Activated CD4-positive, alpha-beta T cell treated with anti-CD3 and anti-CD28 coated beads, Interleukin-2, amount 50 U/mL, for 1 hour (primary cell): Measurements from ENCODE around the gene DYNC1I2.

Experiments
- DNase-seq: peaks from one replicate; pipeline ENCODE4 v3.0.0-alpha.2; 2020

DYNC1I2 gene

DNA sequence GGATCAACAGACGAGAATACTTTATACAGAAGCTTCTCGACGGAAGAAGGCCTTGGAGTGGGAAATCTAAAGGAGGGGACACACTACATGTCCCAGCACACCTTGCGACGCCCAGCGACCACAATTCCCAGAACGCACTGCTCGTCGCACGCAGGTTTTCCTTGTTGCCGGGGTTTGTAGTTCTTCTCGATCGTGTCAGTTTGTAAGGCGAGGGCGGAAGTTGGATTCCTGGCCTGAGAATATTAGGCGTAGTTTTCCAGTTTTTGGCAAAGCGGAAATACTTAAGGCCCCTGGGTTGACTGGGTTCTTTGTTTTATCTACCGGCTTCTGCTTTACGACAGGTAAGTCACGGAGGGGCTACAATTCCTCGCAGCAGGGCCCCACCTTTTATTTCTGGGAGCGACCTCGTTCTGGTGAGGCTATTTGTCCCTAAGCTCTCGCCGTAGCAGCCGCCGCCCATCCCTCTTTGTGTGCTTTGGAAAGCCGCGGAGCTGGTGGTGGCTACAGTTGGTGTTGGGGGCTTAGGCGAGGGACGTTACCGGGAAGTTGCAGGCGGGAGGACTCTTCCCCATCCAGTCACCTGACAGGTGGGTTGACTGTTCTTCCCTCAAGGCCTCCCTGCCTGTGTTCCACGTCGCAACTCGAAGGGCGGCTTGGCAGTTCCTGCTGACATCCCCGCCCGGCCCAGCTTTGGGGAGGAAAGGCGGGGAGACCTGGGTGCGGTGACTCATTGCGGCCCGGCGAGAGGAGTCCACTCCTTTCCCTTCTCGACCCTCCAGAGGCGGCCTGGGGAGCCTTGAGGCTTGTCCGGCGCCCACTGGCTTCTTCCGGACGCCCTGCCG, at the start of gene DYNC1I2:
TSS of gene DYNC1I2 (plus strand) at position 183 of the 842 bp plus-strand sequence. CDS start 2,687 bp downstream, outside the sequence.
- peak; percentile 61 for DNase-seq

DNA sequence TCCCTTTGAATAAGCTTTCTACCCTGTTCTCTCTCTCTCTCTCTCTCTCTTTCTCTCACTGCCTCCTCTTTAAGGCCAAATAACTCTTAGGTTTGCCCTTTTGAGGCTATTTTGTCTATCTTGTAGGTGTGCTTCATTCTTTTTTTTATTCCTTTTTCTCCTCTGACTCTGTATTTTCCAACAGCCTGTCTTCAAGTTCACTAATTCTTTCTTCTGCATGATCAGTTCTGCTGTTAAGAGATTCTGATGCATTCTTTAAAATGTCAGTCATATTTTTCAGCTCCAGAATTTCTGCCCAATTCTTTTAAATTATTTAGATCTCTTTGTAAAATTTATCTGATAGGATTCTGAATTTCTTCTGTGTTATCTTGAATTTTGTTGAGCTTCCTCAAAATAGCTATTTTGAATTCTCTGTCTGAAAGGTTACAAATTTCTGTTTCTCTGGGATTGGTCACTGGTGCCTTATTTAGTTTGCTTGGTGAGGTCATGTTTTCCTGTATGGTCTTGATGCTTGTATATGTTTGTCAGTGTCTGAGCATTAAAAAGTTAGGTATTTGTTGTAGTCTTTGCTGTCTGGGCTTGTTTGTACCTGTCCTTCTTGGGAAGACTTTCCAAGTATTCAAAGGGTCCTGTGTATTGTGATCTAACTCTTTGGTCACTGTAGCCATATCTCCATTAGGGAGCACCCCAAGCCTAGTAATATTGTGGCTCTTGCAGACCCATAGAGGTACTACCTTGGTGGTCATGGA, 35.4 kb upstream of the DYNC1I2 start:
- DNase-seq = no peak

DNA sequence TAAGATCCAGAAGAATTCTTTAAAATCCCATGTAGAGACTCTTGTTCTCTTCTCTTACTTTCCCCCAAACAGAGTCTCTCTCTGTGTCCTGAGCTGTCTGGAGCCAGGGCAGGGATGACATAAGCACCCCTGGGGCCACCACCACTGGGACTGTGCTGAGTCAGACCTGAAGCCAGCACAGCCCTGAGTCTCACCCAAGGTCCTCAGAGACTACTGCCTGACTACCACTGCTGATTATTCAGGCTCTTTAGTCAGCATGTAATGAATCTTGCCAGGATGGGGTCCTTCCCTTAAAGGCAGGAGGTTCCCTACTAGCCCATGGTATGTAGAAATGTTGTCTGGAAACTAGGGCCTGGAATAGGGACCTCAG, 34.9 kb upstream of the DYNC1I2 start:
- no peak for DNase-seq

DNA sequence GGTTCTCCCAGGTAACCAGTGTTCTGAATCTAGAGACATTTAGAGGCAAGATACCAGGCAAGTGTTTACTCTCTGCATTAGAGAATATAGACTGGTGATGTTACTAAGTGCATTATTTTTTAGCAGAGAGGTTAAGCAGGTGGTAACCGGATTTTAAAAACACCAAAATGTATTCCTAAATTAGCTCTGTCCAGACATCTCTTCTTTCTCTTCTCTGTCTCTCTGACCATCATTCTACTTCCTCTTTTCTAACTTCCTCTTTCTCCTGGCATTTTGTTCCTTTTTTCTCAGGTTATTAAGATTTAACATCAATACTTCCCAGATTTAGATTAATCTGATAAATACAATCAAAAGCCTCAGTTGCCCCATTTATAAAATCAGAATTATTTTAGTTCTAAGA, 31.7 kb upstream of the DYNC1I2 start:
- no peak for DNase-seq

DNA sequence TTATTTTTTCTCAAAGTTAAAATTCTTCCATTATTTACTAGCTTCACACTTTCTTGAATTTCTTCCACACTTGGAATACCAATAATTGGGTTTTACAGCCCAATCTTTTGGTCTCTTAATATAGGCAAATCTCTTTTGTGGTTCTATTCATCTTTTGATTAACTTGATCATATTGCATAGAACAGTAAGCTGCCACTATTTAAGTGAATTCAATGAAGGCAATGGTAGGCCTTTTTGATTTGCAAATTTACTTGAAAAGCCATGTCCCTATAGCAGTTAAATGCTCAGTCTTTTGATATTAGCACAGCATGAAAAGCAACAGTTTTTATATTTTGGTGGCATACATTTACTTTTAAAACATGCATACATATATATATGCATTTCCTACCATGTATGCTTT, 20.2 kb upstream of the DYNC1I2 start:
- DNase-seq = no peak

DNA sequence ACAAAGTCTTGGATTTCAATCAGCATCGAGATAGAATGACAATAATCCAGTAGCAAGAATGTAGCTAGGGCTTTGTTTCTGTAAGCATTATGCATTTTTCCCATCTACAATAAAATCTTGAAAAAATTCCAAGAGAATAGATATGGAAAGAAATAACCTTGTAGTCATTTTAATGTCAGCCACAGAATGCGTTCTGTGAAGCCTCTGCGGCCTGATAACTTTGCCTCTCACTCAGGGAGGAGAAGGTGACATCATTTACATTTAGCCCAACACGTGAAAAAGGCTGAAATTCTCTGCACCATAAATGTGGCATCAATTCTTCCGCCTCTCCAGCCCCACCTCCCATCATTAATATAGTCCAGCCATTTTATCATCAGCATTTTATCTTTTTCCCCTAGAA, 19.1 kb upstream of the DYNC1I2 start:
- DNase-seq = no peak

DNA sequence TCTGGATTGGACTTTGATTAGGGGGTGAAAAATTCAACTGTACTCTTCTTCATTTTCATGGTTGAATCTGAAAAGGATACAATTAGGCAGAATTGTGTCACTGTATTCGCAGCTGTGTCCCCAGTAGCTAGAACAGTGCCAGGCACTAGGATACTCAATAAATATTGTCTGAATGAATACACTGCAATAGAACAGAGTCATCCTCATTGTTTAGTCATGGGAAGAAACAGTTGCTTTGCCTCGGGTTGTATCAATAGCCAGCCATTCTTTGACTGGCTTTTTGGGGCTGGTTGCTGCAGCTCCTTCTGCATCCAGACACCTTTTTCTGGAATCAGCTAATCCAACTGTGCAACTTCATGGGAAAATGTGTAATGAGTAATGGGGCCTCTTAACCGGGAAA, 18.1 kb upstream of the DYNC1I2 start:
- no peak for DNase-seq

DNA sequence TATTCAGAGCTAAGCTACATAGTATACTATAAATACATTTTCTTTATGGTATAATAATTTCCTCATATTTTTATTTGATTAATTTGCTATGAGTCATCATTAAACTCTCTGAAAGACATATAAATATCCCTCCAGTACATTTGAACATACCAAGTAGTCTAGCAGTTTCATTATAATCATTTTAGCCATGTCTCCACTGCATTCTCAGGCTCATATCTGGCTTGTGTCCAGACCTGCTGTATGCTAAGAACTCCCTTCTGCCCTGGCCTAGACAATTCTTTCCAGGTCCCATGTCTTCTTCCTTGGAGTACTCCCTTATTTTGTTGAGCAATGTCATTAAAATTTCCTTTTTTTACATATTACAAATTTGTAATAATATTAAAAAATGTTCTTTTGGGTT, 16.6 kb upstream of the DYNC1I2 start:
- DNase-seq = no peak

DNA sequence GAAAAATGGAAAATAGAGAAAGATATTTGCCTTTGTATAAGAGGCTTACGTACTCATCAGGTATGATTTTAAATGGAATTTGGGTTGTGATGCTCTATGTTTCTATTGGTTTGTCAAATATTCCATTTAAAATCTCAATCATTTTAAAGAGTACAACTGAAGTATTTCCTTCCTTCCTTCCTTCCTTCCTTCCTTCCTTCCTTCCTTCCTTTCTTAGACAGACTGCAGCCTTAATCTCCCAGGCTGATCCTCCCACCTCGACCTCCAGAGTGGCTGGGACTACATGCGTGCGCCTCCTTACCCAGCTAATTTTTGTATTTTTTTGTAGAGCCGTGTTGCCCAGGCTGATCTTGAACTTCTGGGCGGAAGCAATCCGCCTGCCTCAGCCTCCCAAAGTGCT, 15.4 kb upstream of the DYNC1I2 start:
- no peak for DNase-seq

DNA sequence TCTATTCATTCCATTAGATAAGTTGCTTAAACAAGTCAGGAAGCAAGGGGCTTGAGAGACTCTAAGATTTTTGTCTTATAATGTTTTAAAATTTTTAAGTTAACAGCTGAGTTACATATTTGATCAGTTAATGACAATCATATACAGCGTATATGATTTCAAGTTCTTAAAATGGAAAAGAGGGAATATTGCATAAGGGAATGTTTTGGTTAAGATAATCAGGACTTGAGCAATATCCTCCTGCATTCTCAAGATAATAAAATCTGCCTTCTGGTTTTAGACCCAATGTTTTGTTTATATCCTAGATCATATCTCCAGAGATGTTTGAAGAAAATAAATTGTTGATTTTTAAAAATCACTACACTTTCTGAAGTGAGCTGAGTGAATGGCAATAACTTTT, 13.4 kb upstream of the DYNC1I2 start:
- no peak for DNase-seq

DNA sequence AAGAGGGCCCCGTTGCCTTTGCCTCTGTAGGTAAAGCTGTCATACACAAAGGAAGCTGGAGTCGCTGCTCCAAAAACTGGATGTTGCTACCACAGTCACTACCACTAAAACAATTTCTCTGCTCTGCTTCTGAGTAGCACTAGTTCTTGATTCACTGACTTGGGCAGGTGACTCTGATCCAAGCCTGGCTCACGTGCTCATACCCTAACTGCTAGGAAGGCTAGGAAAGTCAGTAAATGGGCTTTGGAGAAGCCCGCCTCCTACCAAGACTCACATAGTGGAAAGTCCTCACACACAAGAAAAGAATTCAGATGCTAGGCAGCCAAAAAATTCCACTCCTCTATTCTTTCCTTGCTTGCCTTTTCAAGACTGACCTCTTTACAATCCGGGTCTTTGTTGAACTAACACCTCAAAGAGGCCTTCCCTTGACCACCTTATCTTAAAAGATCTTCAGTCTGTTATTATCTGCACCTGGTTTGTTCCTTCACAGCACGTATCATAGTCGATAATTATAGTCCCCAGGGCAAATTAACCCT, 11.4 kb upstream of the DYNC1I2 start:
- no peak for DNase-seq

DNA sequence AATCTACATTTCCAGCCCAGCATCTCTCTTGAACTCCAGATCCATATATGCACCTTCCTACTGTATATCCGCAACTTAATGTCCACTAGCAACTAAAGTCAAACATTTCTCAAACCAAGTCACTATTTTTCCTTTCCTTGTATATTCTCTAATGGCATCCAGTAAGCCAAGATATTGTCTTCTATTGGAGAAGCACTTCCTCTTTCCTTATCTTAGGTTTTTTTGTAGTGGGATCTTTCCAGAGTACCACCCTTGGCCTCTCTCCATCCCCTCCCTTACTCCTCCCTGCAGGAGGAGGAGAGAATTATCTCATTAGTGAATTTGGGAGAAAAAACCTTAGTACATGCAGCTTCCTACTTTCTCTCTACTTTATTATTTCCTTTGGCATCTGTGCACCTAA, 8.7 kb upstream of the DYNC1I2 start:
- DNase-seq = no peak

DNA sequence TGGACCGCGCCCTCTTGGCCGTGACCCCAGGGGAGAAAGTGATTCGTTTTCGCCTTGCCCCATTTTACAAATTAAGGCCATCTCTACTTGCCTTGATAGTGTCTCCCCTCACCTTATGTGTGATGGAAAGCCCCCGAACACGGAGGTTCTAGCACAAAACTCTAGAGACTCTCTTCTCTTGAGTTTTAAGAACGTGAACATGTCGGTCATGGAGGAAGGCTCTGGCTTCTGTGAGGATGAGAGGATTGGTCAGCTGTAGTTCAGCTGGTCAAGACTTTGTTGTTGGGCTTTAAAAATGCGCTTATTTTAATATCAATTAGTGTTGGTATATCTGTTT, 828 bp downstream of the DYNC1I2 start:
- no peak for DNase-seq

DNA sequence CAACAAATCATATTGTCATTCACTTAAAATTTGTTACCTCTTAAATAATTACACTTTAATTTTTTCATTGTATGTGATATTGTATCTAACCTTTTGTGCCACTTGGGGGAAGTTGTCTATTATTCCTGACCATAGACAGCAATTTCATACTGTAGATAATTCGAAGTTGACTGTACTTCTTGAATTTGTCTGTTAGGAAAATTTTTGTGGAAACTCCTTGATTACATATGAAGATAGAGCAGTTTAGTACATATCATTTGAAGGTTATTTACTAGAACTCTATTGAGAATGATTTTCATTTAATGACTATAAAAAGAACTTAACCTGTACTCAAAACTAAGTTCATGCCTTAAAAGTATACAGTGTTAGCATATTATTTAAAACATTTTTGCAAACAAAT, 5.1 kb downstream of the DYNC1I2 start:
- no peak for DNase-seq

DNA sequence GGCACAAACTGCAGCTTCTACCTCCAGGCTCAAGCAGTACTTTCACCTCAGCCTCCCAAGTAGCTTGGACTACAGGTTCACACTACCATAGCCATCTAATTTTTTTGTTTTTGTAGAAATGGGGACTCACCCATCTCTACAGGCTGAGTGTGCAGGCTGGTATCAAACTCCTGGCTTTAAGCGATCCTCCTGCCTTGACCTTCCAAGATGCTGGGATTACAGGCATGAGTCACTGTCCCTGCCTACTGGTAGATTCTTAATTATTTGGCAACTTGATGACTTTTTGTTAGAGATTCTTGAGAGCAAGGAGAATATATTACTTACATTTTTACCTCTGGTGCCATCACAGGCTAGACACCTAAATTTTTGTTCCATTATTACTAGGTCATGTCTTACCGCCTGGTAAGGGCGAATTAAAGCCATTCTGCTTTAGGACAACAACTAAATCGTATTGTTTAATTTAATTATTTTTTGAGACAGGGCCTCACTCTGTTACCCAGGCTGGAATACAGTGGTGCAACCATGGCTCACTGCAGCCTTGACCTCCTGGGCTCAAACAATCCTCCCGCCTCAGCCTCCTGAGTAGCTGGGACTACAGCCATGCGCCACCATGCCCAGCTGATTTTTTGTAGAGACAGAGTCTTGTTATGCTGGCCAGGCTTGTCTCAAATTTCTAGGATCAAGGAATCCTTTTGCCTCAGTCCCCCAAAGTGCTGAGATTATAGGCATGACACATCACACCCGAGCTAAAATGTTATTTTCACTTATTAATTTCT, 15.7 kb downstream of the DYNC1I2 start:
- DNase-seq = no peak

DNA sequence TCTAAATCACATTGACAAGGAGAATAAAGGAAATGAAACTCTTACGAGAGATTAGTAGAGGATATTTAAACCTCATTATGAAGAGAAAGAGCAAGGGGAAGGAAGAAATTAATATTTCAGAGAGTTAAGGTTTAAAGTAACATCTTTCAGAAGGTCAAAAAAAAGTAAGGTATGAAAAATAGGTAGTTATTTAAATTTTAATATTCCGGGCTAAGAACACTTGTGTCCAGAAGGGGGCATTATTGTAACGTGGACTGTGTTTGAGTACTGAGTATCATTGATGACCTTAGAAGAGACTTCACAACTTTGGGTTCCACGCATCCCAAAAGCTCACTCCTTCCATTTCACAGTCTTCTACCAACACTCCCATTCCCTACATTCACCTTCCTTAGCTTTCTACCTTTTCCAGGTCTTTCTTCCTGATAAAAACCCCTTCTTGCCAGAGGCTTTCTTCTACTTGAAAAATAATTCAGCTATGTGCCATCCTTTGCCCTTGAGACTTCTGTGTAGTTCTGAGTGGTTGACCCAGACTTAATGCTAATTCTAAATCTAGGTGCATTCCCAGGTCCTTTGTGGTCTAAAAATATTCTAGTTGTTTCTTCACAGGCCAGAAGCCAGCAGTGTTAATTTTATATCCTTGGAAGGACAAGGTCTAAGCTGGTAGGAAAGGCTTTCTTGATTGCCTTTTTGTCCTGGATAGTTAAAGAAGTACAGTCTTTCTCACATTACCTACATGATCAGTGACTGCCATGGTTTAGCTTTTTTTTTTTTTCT, 16.5 kb downstream of the DYNC1I2 start:
- no peak for DNase-seq

DNA sequence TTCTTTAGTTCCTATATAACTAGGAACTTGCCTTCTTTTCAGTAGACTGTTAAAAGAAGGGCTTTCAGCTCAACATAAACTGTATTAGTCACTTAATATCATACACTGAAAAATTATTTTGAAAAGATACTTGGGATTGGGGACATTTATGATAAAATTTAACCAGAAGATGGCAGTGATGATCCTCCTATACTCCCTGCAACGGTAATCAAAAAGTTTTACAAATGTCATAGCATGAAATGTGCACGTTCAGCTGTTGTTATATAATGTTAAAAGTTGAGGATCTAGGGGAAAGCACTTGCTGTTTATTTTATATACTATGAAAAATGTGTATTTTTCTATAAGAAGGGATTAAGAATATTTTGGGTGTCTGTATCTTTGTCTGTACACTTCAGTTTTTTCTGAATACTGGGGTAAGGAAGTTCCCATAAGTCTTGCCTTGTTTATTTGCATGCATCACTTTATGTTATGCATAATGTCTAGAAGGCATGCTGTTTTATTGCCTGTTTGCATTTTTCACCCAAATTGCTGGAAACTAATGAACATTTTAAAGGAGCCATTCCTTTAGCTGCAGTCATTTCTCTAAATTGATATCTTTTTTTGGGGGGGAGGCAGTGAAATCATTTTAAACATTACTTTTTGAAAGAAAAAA, 19.0 kb downstream of the DYNC1I2 start:
- no peak for DNase-seq

DNA sequence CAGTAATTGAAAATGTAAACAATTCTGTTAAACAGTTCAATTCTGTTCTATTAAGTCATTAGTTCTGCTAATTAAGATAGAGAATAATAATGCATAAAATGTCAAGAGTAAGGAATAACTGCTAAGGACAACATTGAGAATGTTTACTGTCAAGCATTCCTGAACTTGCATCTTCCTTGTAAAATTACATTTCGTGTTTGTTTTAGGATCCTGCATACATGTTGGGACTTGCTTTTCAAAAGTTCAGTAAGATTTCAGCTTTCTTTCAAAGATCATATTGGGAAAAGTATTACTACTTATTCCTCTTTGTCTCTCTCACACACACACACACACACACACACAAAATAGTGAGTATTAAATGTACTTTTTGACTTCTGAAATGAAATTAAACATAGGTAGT, 20.5 kb downstream of the DYNC1I2 start:
- no peak for DNase-seq

DNA sequence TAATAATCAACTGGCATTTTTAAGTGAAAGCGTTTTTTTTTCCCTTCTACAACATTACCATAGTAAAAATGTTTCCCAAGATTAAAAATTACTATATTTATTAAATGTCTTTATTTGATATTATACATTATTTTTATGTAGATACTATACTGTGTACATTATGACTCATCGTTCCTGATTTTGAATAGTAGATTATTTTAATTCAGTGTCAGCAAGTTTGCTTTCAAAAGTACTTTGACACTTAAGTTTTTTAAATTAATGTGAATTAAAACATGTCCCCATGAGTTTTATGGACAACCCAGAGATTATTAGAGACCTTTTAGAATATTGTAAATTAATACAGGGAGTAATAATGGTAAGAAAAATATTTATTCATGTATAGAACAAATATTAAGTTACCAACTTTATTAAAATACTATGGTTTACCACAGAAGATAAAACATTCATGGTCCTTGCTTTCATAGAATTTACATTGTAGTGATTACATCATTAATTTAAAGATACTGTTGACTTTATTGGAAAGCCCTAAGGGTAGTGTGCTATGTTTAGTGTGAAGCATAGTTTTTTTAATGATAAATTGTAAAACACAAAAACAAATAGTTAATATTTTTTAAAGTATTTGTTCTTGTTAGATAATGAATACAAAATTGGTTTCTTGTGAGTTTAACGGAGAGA, 21.9 kb downstream of the DYNC1I2 start:
- DNase-seq = no peak

DNA sequence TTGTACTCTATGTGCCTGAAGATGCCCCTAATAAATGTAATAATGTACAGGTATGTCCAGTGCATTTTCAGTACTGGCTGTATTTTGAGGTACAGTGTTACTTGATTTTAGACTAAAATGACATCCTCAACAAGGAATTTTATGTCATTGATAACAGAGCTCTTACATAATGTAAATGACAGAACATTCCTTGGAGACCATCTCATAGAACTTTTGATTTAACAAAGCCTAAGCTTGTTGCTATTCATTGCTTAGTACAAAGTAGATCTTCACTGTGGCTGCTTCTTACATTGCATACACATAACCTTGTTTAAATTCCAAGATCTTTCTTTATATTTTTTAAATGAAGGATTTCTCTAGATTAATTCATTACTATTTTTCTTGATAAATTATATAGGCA, 24.1 kb downstream of the DYNC1I2 start:
- no peak for DNase-seq

DNA sequence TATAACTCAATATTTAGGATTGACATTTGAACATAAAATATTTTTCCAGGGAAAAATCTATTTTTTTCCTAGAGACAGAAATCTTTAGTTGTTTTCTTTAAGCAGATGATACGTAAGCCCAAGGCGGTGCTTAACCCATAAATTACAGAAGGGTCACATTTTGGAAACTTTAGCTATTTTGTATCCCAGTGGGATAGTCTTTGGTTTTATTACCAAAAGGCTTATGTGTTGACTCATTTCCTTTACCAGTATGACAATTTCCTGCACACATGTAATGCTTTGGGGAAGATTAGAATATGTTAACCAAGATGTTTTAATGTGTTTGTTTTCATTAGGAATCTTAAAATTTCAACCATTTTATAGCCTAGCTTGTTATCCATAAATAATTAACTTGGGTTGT, 24.8 kb downstream of the DYNC1I2 start:
- no peak for DNase-seq

DNA sequence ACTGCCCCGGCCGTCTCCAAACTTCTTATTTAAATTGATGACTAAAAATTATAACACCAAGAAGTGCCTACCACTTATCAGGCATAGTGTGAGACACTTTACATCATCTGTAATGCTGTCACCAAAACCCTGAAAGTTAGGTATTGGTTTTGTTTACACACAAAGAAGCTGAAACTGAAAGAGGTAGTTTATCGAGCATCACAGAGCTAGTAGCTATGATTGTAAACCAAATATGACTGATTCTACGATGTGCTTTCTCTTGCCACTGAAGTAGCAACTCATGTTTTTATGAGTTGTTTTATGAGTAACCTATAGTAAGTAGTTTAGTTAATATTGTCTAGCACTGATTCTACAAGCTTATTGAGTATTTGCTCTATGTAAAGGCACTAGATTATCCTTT, 31.5 kb downstream of the DYNC1I2 start:
- no peak for DNase-seq
